Uterus (tissue), 4 donors: ENCODE data around the gene PRRT4. TPM values are rescaled to one million over a fixed set of nuclear protein-coding genes. Genes with fewer than 3 reads are reported as not detected.

Experiments
- DNase-seq, 2 donors: peaks; one replicate each; pipeline ENCODE4 v3.0.0-alpha.2; 2019 to 2020
- H3K27ac ChIP-seq, 2 donors: fragments of 200-600 bp; sonication (generic); 1 replicate in 1 of 2; 2 replicates in 1 of 2; pipeline ENCODE4 v1.5.1; 2016 to 2018
- H3K27me3 ChIP-seq, 2 donors: fragments of 200-600 bp; sonication (generic); one replicate each; pipeline ENCODE4 v1.5.1; 2018 to 2019; ENCODE audit warnings: control low read depth in 1 of 2
- H3K36me3 ChIP-seq, 2 donors: fragments of 200-600 bp; sonication (generic); one replicate each; pipeline ENCODE4 v1.5.1; 2019; ENCODE audit warnings: control low read depth in 1 of 2
- H3K4me1 ChIP-seq, 2 donors: fragments of 200-600 bp; sonication (generic); one replicate each; pipeline ENCODE4 v1.5.1; 2018 to 2019; ENCODE audit warnings: control low read depth in 1 of 2
- H3K4me3 ChIP-seq, 2 donors: fragments of 200-600 bp; sonication (generic); 1 replicate in 1 of 2; 2 replicates in 1 of 2; pipeline ENCODE4 v1.5.1; 2018 to 2019; ENCODE audit warnings: mild to moderate bottlenecking in 1 of 2
- H3K9me3 ChIP-seq, 2 donors: fragments of 200-600 bp; sonication (generic); one replicate each; pipeline ENCODE4 v1.5.1; 2019; ENCODE audit warnings: control low read depth in 1 of 2
- POLR2A ChIP-seq, 2 donors: fragments of 450-650 bp; IDR thresholded peaks; one replicate each; pipeline ENCODE4 v1.6.1; 2016; ENCODE audit warnings: antibody characterized with exemption in 2 of 2, mild to moderate bottlenecking in 1 of 2, moderate library complexity in 1 of 2
- intact Hi-C: fragments of 100-400 bp; cut with DNase I; formaldehyde crosslinking; loops from one replicate; pipeline ENCODE4 v1.15.1; 2023; ENCODE audit warnings: low total_unique reads
- total RNA-seq, 4 donors: library from RNA; depleted of rRNA in 3 of 4; stranded (reverse); fragments of >200 nt in 3 of 4; gene quantifications; one replicate each; pipeline versions ENCODE4 v1.1.0 to v1.2.4, GENCODE V29; 2014 to 2023
- TF ChIP-seq, protein P1 (sequence below), 4 experiments: fragments of 200-600 bp in 2 of 4; fragments of 450-650 bp in 2 of 4; sonication (generic) in 2 of 4; IDR thresholded peaks; one replicate each; pipeline ENCODE4 v1.5.1; 2016 to 2019; ENCODE audit warnings: antibody characterized with exemption in 4 of 4, mild to moderate bottlenecking in 2 of 4, moderate library complexity in 1 of 4
- donor health status: DM: yes; HTN: yes; CAD: no.

Gene PRRT4
- total RNA-seq, 4 donors from 2014 or later, result 1.3 to 1.7 TPM; not detected in 2

DNA sequence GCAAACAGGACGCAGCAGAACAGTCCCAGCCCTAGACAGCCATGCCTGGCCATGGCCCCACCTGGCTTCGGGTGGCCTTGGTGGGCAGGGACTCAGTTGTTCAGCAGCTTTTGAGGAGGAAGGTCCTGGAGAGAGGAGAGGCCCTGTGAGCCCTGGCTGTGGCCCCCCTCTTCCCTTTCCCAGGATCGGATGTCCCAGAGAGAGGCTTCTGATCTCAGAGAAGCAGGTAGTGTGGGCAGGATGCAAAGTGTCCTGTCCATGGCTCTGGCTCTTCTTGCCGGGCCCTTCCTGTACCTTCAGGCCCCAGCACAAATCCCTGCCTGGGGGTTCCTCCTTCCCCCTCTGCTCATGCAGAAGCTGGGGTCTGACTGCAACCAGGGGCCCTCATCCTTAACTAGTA lies 1.6 kb downstream of the PRRT4 start:
- Histone ChIP-seq H3K9me3 (no peaks in the 10 kb centered on the region), H3K4me3 (no peak overlapping the region), H3K27ac (no peak overlapping the region), H3K4me1 (peaks cover 0 to 4% of the 10 kb centered on the region in 2 donors), H3K36me3 (no peaks in the 10 kb centered on the region), H3K27me3 (no peaks in the 10 kb centered on the region)
- TF ChIP-seq, protein P1, sequence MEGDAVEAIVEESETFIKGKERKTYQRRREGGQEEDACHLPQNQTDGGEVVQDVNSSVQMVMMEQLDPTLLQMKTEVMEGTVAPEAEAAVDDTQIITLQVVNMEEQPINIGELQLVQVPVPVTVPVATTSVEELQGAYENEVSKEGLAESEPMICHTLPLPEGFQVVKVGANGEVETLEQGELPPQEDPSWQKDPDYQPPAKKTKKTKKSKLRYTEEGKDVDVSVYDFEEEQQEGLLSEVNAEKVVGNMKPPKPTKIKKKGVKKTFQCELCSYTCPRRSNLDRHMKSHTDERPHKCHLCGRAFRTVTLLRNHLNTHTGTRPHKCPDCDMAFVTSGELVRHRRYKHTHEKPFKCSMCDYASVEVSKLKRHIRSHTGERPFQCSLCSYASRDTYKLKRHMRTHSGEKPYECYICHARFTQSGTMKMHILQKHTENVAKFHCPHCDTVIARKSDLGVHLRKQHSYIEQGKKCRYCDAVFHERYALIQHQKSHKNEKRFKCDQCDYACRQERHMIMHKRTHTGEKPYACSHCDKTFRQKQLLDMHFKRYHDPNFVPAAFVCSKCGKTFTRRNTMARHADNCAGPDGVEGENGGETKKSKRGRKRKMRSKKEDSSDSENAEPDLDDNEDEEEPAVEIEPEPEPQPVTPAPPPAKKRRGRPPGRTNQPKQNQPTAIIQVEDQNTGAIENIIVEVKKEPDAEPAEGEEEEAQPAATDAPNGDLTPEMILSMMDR (IDR thresholded peaks at IDR 0.05), result no peak
- TF ChIP-seq POLR2A (IDR thresholded peaks at IDR 0.05), result no peak
- intact Hi-C loops, result no loop called here
- no peak for DNase-seq

DNA sequence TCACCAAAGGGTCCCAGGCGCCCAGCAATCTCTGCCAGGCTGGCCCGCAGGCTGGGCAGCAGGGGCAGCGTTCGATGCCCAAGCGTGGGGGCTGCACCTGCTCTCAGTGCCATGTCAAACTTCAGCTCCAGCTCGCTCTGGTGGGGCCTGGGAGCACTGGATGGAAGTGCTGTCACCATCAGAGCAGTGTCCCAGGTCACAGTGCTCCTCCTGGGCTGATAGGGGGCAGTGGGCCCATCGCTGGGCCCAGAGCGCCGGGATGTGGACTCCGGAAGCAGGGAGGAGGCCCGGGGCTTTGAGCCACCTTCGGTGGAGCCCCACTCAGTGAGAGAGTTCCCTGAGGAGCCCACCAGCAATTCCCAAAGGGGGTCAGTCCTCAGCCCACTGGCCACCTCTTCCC lies 2.2 kb downstream of the PRRT4 start:
- Histone ChIP-seq H3K4me1 (peaks cover 0 to 4% of the 10 kb centered on the region in 2 donors), H3K4me3 (no peak overlapping the region), H3K27ac (no peak overlapping the region), H3K36me3 (no peaks in the 10 kb centered on the region), H3K9me3 (no peaks in the 10 kb centered on the region), H3K27me3 (no peaks in the 10 kb centered on the region)
- intact Hi-C loops, result no loop called here
- DNase-seq, result no peak
- TF ChIP-seq, protein P1 (IDR thresholded peaks at IDR 0.05), result no peak
- TF ChIP-seq POLR2A (IDR thresholded peaks at IDR 0.05), result no peak

DNA sequence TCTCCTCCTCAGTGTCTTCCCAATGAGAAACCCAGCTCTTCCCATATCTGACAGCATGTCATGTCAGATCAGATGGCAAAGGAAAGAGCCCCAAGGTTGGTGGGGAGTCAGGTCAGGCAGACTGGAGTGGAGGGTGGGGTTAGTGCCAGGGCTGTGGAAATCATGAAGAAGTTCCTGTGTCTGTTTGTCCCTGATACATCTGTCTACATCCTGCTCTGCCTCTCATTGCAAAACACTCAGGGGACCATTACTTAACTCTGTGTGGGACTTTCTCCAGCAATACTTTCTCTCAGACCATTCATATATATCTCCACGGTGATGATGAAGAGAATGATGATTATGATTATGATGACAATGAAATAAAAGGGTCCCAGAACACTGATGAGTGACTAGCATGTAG lies 3.3 kb downstream of the PRRT4 start:
- no peaks in the 10 kb centered on the region for H3K9me3 ChIP-seq

DNA sequence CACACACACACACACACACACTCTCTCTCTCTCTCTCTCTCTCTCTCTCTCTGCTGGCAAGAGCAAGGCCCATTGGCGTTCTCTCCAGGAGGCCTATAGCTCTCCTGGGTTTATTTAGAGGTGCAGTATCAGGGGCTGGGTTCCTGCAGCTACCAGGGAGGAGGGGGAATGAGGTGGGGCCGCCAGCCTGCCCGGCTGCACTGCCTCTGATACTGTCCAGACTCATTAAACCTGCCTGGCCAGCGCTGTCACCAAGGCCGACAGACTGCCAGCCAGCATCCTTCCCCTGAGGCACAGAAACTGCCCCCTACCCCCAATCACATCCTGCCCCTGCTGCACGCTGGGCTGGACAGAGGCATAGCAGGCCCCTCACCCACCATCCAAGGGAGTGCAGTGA lies 4.3 kb downstream of the PRRT4 start:
- Histone ChIP-seq H3K36me3 (no peaks in the 10 kb centered on the region), H3K27me3 (peaks cover 2 to 8% of the 10 kb centered on the region in 2 donors), H3K4me1 (peaks cover 0 to 4% of the 10 kb centered on the region in 2 donors), H3K4me3 (no peak overlapping the region), H3K27ac (no peak overlapping the region), H3K9me3 (no peaks in the 10 kb centered on the region)
- no peak for TF ChIP-seq POLR2A (IDR thresholded peaks at IDR 0.05)
- TF ChIP-seq, protein P1 (IDR thresholded peaks at IDR 0.05), result no peak
- intact Hi-C loops, result no loop called here
- DNase-seq, result no peak

More for the DNA sequence above, 3.3 kb downstream of the PRRT4 start:
- Histone ChIP-seq H3K27me3 (peaks cover 0 to 8% of the 10 kb centered on the region in 2 donors), H3K4me1 (peaks cover 0 to 4% of the 10 kb centered on the region in 2 donors), H3K27ac (no peak overlapping the region), H3K36me3 (no peaks in the 10 kb centered on the region), H3K4me3 (no peak overlapping the region)
- DNase-seq, result no peak
- intact Hi-C loops, result no loop called here
- no peak for TF ChIP-seq POLR2A (IDR thresholded peaks at IDR 0.05)
- TF ChIP-seq, protein P1 (IDR thresholded peaks at IDR 0.05), result no peak

DNA sequence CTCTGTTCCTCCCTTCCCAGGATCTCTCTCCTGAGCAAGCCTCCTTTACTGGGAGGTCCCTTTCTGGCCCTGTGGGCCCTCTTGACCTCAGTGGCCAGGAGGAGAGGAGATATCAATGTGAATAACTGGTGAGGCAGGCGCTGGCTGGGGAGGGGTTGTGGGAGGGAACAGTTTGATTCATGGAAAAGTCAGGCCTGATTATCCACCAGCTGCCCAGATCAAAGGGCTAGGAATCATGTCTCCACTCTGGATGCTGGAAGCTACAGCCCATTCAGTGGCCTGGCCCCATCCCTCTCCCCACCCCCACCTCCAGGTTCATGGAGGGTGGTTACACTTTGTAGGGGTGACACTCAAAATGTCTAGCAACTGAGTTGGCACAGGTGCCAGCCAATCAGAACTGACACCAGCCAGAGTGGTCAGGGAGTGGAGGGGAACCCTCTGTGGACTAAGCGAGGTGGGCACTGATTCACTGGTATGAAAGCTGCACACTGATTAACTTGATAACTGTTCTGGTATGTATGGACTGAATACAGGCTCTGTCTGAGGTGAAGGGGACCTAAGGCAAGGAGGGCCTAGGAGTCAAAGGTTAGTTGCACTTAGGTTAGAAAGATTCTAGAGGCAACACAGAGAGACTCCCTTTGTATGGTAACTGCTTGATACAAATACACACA lies 4.8 kb downstream of the PRRT4 start:
- intact Hi-C loops, result no loop called here
- peaks cover 3 to 8% of the 10 kb centered on the region in 2 donors for H3K27me3 ChIP-seq
- no peak for DNase-seq
- H3K27ac ChIP-seq, result no peak overlapping the region
- no peaks in the 10 kb centered on the region for H3K9me3 ChIP-seq
- peaks cover 0 to 7% of the 10 kb centered on the region in 2 donors for H3K4me1 ChIP-seq
- H3K4me3 ChIP-seq, result no peak overlapping the region
- TF ChIP-seq POLR2A (IDR thresholded peaks at IDR 0.05), result no peak
- TF ChIP-seq, protein P1 (IDR thresholded peaks at IDR 0.05), result no peak
- H3K36me3 ChIP-seq, result no peaks in the 10 kb centered on the region
